NCI-H2171 treated with DMSO at 0.1 percent for 48 hours (cell line): ENCODE measurements around the gene PTPRN2.
"Not testable (repeated sequence)": the region's sequence is repeated elsewhere in the genome, so short reads cannot be mapped to it uniquely, and the experiment has no call there.

Source experiments
- DNase-seq: peaks from one replicate; lab custom pipeline; 2025; lab: John Stamatoyannopoulos, UW

PTPRN2 gene

GRCh38 chr7:158322616-158323530 lies 264.8 kb downstream of the PTPRN2 start:
- no peak for DNase-seq

GRCh38 chr7:158321936-158322615 lies 265.5 kb downstream of the PTPRN2 start:
- no peak for DNase-seq

GRCh38 chr7:158321056-158321700 lies 266.4 kb downstream of the PTPRN2 start:
- DNase-seq = no peak

DNA sequence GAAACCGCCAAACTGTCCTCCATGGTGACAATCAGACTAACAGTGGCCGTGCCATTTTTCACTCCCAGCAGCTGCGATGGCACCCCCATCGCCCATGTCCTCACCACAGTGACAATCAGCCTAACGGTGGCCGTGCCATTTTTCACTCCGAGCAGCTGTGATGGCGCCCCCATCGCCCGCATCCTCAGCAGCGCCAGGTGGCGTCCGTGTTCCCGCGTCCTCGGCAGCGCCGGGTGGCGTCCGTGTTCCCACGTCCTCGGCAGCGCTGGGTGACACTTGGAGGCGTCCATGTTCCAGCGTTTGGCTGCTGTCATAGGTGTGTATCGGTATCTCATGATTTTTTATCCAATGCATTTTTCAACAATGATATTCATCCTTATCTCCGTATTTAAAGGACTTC lies 267.3 kb downstream of the PTPRN2 start:
- no peak for DNase-seq

DNA sequence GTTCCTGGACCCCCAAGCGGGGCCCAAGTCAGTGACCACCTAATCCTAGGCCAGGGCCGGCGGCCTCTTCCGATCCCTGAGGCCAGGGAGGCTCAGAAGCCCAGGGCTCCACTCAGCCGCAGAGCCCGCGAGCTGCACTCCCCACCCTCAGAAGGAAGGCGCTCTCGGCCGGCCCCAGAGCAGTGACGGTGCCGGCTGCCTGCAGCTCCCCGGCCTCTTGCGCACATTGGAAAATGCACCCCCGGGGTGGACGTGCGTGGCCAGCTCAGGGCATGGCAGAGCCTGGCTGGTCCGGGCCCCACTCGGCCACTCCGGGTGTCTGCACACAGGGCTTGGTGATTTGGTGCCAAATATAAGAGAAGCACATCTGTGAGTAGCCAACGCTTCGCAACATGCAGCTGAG lies 269.1 kb downstream of the PTPRN2 start:
- DNase-seq = no peak

DNA sequence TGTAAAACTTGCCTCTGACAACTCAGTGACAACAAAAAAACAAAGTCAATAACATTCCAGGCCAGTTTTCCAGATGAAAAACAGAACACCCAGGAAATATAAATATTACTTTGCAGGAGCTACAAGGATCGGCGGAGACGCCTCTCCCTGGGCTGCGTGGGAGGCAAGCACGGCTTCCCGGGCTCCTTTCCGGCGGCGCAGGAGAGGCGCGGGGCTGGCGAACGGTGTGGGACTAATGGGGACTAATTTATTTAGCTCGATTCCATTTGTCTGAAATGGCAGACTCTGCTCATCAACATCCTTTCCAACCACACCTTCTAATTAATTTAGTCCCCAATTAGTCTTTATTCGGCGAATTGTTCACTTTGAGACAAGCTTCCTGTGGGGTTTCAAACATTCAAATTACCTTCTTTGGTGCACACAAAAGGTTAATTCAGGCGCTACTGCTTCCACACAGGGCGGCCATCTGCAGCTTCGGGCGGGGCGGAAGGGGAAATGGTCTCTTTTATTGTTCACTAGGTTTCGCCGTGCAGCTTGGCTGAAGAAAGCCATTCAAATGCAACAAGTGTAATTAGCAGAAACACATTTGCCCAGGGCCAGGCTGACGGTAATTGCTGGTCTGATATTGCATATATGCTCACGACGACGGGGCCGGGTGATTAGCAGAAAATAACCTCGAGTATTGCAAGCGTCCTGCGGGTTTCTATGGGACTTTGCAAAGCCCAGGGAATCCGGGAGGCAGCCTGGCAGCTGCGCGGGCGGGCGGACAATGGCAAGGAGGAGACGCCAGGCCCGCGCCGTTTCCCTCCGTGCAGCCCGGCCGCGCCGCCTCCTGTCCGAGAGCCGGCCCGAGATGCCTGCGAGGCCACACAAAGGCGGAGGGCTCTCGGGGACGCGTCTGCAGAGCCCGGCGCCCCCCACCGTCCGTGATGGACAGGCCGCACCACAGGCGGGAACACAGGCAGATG lies 270.1 kb downstream of the PTPRN2 start:
- DNase-seq = no peak

- no peak for DNase-seq
Observed at GRCh38 chr7:158316466-158317031, 271.1 kb downstream of the PTPRN2 start.

- DNase-seq = no peak
Observed at GRCh38 chr7:158315881-158316280, 271.7 kb downstream of the PTPRN2 start.

GRCh38 chr7:158315326-158315725 lies 272.3 kb downstream of the PTPRN2 start:
- DNase-seq = no peak

- DNase-seq = no peak
Observed at GRCh38 chr7:158314394-158314793, 273.2 kb downstream of the PTPRN2 start.

- DNase-seq = no peak
Observed at GRCh38 chr7:158313931-158314330, 273.7 kb downstream of the PTPRN2 start.

DNA sequence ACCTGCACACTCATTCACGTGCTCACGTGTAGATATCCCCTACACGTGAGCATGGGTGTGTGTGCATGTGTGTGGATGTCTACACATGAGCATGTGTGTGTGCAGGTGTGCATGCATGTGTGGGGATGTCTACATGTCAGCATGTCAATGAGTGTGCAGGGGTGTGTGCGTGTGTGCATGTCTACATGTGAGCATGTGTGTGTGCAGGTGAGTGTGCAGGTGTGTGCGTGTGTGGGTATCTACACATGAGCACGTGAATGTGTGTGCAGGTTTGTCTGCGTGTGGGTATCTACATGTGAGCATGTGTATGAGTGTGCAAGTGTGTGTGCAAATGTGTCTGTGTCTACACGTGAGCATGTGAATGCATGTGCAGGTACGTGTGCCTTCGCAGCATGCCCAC lies 274.8 kb downstream of the PTPRN2 start:
- no peak for DNase-seq

DNA sequence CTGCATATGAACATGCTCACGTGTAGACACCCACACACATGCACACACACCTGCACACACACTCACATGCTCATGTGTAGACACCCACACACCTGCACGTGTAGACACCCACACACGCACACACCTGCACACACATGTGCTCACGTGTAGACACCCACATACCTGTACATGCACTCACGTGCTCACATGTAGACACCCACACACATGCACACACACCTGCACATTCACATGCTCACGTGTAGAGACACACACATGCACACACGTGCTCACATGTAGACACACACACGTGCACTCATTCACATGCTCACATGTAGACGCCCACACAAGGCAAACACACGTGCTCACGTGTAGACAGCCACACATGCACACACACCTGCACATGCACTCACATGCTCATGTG lies 275.8 kb downstream of the PTPRN2 start:
- no peak for DNase-seq

DNA sequence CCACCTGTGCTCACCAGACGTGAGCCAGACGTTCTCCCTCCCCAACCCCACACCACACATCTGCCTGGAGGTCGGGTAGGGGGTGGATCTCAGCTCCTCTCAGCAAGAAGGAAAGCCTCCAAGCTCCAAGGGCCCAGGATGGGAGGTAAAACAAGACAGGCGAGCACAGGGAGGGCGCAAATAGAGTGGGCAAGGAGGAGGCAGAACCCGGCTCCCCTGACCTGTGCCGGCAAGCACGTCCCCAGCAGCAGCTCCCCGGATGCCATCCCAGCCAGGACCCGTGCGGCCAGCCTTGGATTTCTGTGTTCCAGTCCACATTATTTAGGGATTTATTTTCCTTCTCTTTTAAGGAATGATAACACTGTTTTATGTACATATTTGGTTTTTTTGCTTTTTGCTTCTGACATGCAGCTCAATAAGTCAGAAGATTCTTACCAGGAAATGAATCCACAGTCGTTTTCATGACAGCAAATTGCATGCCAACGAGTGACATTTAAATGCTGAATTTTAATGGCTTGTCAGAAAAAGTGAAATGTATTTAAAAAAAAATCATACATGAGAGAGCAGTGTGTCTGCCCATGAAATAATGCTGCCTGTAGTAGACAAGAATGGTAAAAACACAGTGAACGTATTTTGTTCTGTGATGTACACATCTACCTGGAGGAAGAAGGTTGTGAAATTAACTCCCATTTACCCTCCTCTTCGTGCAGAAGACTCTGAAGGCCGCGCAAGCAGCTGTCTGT lies 276.5 kb downstream of the PTPRN2 start:
- DNase-seq = no peak

- DNase-seq = no peak
Observed at GRCh38 chr7:158309868-158310763, 277.5 kb downstream of the PTPRN2 start.

- no peak for DNase-seq
Observed at GRCh38 chr7:158308001-158308400, 279.6 kb downstream of the PTPRN2 start.

DNA sequence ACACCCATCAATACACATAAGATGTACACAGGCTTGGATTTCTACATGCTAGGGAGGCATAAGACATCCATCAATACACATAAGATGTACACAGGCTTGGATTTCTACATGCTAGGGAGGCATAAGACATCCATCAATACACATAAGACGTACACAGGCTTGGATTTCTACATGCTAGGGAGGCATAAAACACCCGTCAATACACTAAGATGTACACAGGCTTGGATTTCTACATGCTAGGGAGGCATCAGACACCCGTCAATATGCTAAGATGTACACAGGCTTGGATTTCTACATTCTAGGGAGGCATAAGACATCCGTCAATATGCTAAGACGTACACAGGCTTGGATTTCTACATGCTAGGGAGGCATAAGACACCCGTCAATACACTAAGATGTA lies 283.6 kb downstream of the PTPRN2 start:
- DNase-seq = not testable (repeated sequence)

DNA sequence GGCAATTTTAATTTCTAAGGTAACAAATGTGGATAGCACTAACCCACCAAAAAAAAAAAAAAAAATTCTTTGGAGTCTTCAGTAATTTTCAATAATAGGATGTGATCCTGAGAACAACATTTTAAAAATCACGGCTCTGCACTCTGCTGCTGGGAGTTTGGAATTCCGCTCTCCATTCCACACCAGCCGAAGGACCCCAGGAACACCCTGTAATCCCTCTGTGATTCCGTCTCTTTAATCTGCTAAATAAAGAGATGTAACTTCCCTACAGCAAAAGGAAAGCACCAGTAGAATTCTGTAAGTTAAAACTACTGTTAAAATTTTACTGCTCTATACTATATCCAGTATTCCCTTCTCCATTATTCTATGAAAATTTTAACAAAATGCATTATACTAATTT lies 284.5 kb downstream of the PTPRN2 start:
- no peak for DNase-seq

- DNase-seq = no peak
Observed at GRCh38 chr7:158302274-158303070, 285.2 kb downstream of the PTPRN2 start.
